ENCODE results near the gene BBS1. TPM values are rescaled to one million over a fixed set of nuclear protein-coding genes. Genes with fewer than 3 reads are reported as not detected.

BBS1 gene
- total RNA-seq, 2 experiments from 2014 or later = 17.8 to 19.3 TPM

Other genes starting within 250 kb of the BBS1 start
- gene RAB1B, start 242.0 kb upstream of the BBS1 start, total RNA-seq = 100 to 1,000 TPM; 118 TPM
- gene CNIH2, start 232.5 kb upstream of the BBS1 start, total RNA-seq = 1 to 10 TPM; 2.4 to 3.5 TPM
- 10 to 100 TPM; 78.6 to 83.3 TPM for gene YIF1A, start 221.5 kb upstream of the BBS1 start, total RNA-seq
- not detected for gene TMEM151A, start 218.7 kb upstream of the BBS1 start, total RNA-seq
- 1 to 10 TPM; 5.2 to 5.6 TPM for gene CD248, start 193.6 kb upstream of the BBS1 start, total RNA-seq
- under 1 TPM; 0.53 to 0.75 TPM for gene RIN1, start 174.2 kb upstream of the BBS1 start, total RNA-seq
- 10 to 100 TPM; 57.1 to 59.3 TPM for gene BRMS1, start 165.5 kb upstream of the BBS1 start, total RNA-seq
- 10 to 100 TPM; 11.7 to 13.4 TPM for gene B4GAT1, start 163.0 kb upstream of the BBS1 start, total RNA-seq
- gene SLC29A2, start 138.9 kb upstream of the BBS1 start, total RNA-seq = 10 to 100 TPM; 12.1 to 13.0 TPM
- gene NPAS4, start 89.6 kb upstream of the BBS1 start, total RNA-seq = not detected
- gene MRPL11, start 71.8 kb upstream of the BBS1 start, total RNA-seq = 100 to 1,000 TPM; 154 to 157 TPM
- 1 to 10 TPM; 7.9 to 8.2 TPM for gene PELI3, start 43.7 kb upstream of the BBS1 start, total RNA-seq
- 10 to 100 TPM; 68.6 to 72.3 TPM for gene DPP3, start 30.2 kb upstream of the BBS1 start, total RNA-seq
- gene ZDHHC24, start 35.4 kb downstream of the BBS1 start, total RNA-seq = 10 to 100 TPM; 14.4 to 15.3 TPM
- under 1 TPM; 0.08 to 0.23 TPM for gene ACTN3, start 36.3 kb downstream of the BBS1 start, total RNA-seq
- 1 to 10 TPM; 3.2 to 3.3 TPM for gene CTSF, start 58.0 kb downstream of the BBS1 start, total RNA-seq
- under 1 TPM; 0.13 to 0.21 TPM for gene CCDC87, start 82.4 kb downstream of the BBS1 start, total RNA-seq
- 10 to 100 TPM; 24.6 to 25.4 TPM for gene CCS, start 82.5 kb downstream of the BBS1 start, total RNA-seq
- gene RBM14, start 106.0 kb downstream of the BBS1 start, total RNA-seq = 100 to 1,000 TPM; 155 to 158 TPM
- 100 to 1,000 TPM; 112 to 119 TPM for gene RBM4, start 128.1 kb downstream of the BBS1 start, total RNA-seq
- gene RBM4B, start 167.3 kb downstream of the BBS1 start, total RNA-seq = 10 to 100 TPM; 17.2 to 18.1 TPM
- gene SPTBN2, start 218.6 kb downstream of the BBS1 start, total RNA-seq = under 1 TPM; 0.59 to 0.96 TPM